H9 (cell line): ENCODE results near the gene NDC1. TPM values are rescaled to one million over a fixed set of nuclear protein-coding genes. Genes with fewer than 3 reads are reported as not detected.

Experiments
- DNase-seq: peaks from one replicate; pipeline ENCODE4 v3.0.0-alpha.2; 2017
- H2AFZ ChIP-seq: one replicate; pipeline ENCODE4 v1.6.1; 2013; ENCODE audit warnings: mild to moderate bottlenecking, low read length, control low read depth, moderate library complexity
- H2AK5ac ChIP-seq: 2 replicates; pipeline ENCODE4 v1.6.1; 2013; ENCODE audit warnings: low read length, control low read depth, mixed read lengths; ENCODE audit not compliant: insufficient read length
- H2BK120ac ChIP-seq: one replicate; pipeline ENCODE4 v1.6.1; 2013; ENCODE audit warnings: low read depth, mild to moderate bottlenecking, low read length, control low read depth, inconsistent platforms; ENCODE audit not compliant: poor library complexity, severe bottlenecking
- H2BK12ac ChIP-seq: 2 replicates; pipeline ENCODE4 v1.6.1; 2013; ENCODE audit warnings: low read length, control low read depth, mixed read lengths, low read depth; ENCODE audit not compliant: insufficient read length
- H2BK15ac ChIP-seq: 2 replicates; pipeline ENCODE4 v1.6.1; 2013; ENCODE audit warnings: low read depth, low read length, control low read depth
- H2BK20ac ChIP-seq: one replicate; pipeline ENCODE4 v1.6.1; 2013; ENCODE audit warnings: low read depth, mild to moderate bottlenecking, low read length, control low read depth, inconsistent platforms; ENCODE audit not compliant: poor library complexity, severe bottlenecking
- H2BK5ac ChIP-seq: 2 replicates; pipeline ENCODE4 v1.6.1; 2013; ENCODE audit warnings: low read length, control low read depth, mixed read lengths; ENCODE audit not compliant: insufficient read length
- H3K14ac ChIP-seq: 2 replicates; pipeline ENCODE4 v1.6.1; 2013; ENCODE audit warnings: low read length, control low read depth; ENCODE audit not compliant: insufficient read depth
- H3K18ac ChIP-seq: 2 replicates; pipeline ENCODE4 v1.6.1; 2013; ENCODE audit warnings: low read depth, mild to moderate bottlenecking, mixed read lengths, low read length, control low read depth; ENCODE audit not compliant: insufficient read length
- H3K23ac ChIP-seq: 2 replicates; pipeline ENCODE4 v1.6.1; 2013; ENCODE audit warnings: low read length, control low read depth, mixed read lengths, low read depth; ENCODE audit not compliant: insufficient read length
- H3K23me2 ChIP-seq: 2 replicates; pipeline ENCODE4 v1.6.1; 2013; ENCODE audit warnings: low read depth, mild to moderate bottlenecking, mixed read lengths, low read length, control low read depth; ENCODE audit not compliant: insufficient read length, poor library complexity, severe bottlenecking
- H3K27ac ChIP-seq: 2 replicates; pipeline ENCODE4 v1.5.1; 2013; ENCODE audit warnings: low read length, control low read depth, mixed read lengths, low read depth; ENCODE audit not compliant: insufficient read length
- H3K27me3 ChIP-seq: 2 replicates; pipeline ENCODE4 v1.6.1; 2013; ENCODE audit warnings: low read length, control low read depth, inconsistent platforms; ENCODE audit not compliant: insufficient read depth
- H3K4ac ChIP-seq: 2 replicates; pipeline ENCODE4 v1.6.1; 2013; ENCODE audit warnings: low read depth, mild to moderate bottlenecking, control low read depth, inconsistent platforms, low read length, moderate library complexity
- H3K4me1 ChIP-seq: 2 replicates; pipeline ENCODE4 v1.6.1; 2013; ENCODE audit warnings: low read length, control low read depth, inconsistent platforms; ENCODE audit not compliant: insufficient read depth
- H3K4me2 ChIP-seq: 2 replicates; pipeline ENCODE4 v1.6.1; 2013; ENCODE audit warnings: low read length, control low read depth, mixed read lengths; ENCODE audit not compliant: insufficient read length, insufficient read depth
- H3K56ac ChIP-seq: 2 replicates; pipeline ENCODE4 v1.6.1; 2013; ENCODE audit warnings: low read depth, mild to moderate bottlenecking, mixed read lengths, low read length, control low read depth; ENCODE audit not compliant: insufficient read length
- H3K79me1 ChIP-seq: 2 replicates; pipeline ENCODE4 v1.6.1; 2013; ENCODE audit warnings: low read depth, mild to moderate bottlenecking, moderate library complexity, low read length, control low read depth, inconsistent platforms; ENCODE audit not compliant: insufficient read depth, poor library complexity, severe bottlenecking
- H3K79me2 ChIP-seq: 2 replicates; pipeline ENCODE4 v1.6.1; 2013; ENCODE audit warnings: low read length, control low read depth, inconsistent platforms; ENCODE audit not compliant: insufficient read depth
- H3K9ac ChIP-seq: 2 replicates; pipeline ENCODE4 v1.6.1; 2013; ENCODE audit warnings: low read length, control low read depth, mixed read lengths; ENCODE audit not compliant: insufficient read length; ENCODE audit errors: extremely low read depth
- H3K9me3 ChIP-seq: one replicate; pipeline ENCODE4 v1.6.1; 2013; ENCODE audit warnings: low read depth, low read length, inconsistent platforms; ENCODE audit not compliant: control insufficient read depth
- H3T11ph ChIP-seq: one replicate; pipeline ENCODE4 v1.6.1; 2013; ENCODE audit warnings: mild to moderate bottlenecking, low read length, control low read depth, inconsistent platforms
- H4K20me1 ChIP-seq: one replicate; pipeline ENCODE4 v1.6.1; 2013; ENCODE audit not compliant: control insufficient read depth, insufficient read length, insufficient read depth
- H4K5ac ChIP-seq: 2 replicates; pipeline ENCODE4 v1.6.1; 2013; ENCODE audit warnings: low read depth, mild to moderate bottlenecking, mixed read lengths, low read length, control low read depth; ENCODE audit not compliant: insufficient read length
- H4K8ac ChIP-seq: replicated peaks from 2 replicates; pipeline ENCODE4 v1.6.1; 2013; ENCODE audit warnings: low read length, control low read depth, mixed read lengths, low read depth; ENCODE audit not compliant: insufficient read length
- H4K91ac ChIP-seq: 2 replicates; pipeline ENCODE4 v1.6.1; 2013; ENCODE audit warnings: low read depth, mild to moderate bottlenecking, moderate library complexity, mixed read lengths, low read length, control low read depth; ENCODE audit not compliant: insufficient read length
- H3K27ac Mint-ChIP-seq, 3 experiments: 2 replicates in 2 of 3; 3 replicates in 1 of 3; pipeline ENCODE4 v1.8.0; 2020 to 2021; ENCODE audit warnings: mixed read lengths in 3 of 3, mild to moderate bottlenecking in 1 of 3, moderate library complexity in 1 of 3
- H3K27me3 Mint-ChIP-seq: 2 replicates; pipeline ENCODE4 v1.8.0; 2021; ENCODE audit warnings: low read depth, mild to moderate bottlenecking, moderate library complexity, mixed read lengths
- H3K36me3 Mint-ChIP-seq, 3 experiments: 2 replicates in 2 of 3; 3 replicates in 1 of 3; pipeline ENCODE4 v1.8.0; 2020 to 2021; ENCODE audit warnings: low read depth in 3 of 3, mixed read lengths in 3 of 3; ENCODE audit not compliant: insufficient read depth in 1 of 3
- H3K4me1 Mint-ChIP-seq, 2 experiments: 2 replicates each; pipeline ENCODE4 v1.8.0; 2020; ENCODE audit warnings: mixed read lengths in 2 of 2
- H3K4me3 Mint-ChIP-seq, 2 experiments: 2 replicates in 1 of 2; 3 replicates in 1 of 2; pipeline ENCODE4 v1.8.0; 2020 to 2021; ENCODE audit warnings: mild to moderate bottlenecking in 2 of 2, mixed read lengths in 2 of 2, moderate library complexity in 1 of 2
- H3K9me3 Mint-ChIP-seq, 2 experiments: 2 replicates in 1 of 2; 3 replicates in 1 of 2; pipeline ENCODE4 v1.8.0; 2020; ENCODE audit warnings: mild to moderate bottlenecking in 2 of 2, mixed read lengths in 2 of 2, moderate library complexity in 1 of 2
- WGBS: extraction: QIAGEN DNeasy Blood & Tissue Kit; methylation state at CpG from one replicate; pipeline ENCODE4 v1.1.7; 2013; ENCODE audit warnings: missing lambda C conversion rate, low lambda C conversion rate, mixed read lengths; ENCODE audit not compliant: insufficient read length; ENCODE audit errors: extremely low coverage; 5-methylcytosine and 5-hydroxymethylcytosine counted together
- total RNA-seq: library from RNA; stranded (reverse); gene quantifications from 2 replicates; pipeline ENCODE4 v1.2.1, GENCODE V29; 2021
- TF ChIP-seq, protein P1 (sequence below): fragments of 200-600 bp; sonication (generic); conservative IDR thresholded peaks from 3 replicates; pipeline ENCODE4 v1.8.0; 2021; ENCODE audit warnings: antibody characterized with exemption, mild to moderate bottlenecking

The NDC1 gene
- total RNA-seq, 1 experiment from 2014 or later: 49.3 TPM

DNA sequence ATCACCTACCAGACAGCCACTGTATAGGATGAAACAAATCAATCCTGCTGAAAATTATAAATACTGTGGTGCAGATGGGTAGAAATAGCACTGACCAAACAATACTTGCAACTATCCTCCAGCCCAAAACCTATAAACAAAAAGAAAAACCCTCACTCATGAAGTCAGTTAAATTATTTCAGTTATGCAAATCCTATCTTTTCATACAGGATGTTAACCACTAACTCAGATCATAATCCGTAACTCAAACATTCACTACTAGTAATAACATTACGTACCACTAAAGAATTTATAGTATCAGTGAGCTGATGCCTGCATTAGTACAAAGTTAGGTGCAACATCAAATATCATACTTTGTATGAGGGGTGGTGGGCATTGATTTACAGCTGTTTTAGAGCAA, 2.6 kb downstream of the NDC1 start:
- WGBS: no CpG with 5 or more reads among the region's 2 CpGs
- Histone ChIP-seq H2AK5ac (no peak overlapping the region), H3K27ac (no peak overlapping the region)

More for the DNA sequence above, 2.6 kb downstream of the NDC1 start:
- Histone ChIP-seq H3K56ac (no peak overlapping the region), H3K9ac (no peak overlapping the region), H3K79me2 (peaks cover 22% of the 10 kb centered on the region; the same call in 1 of the 2 replicates), H3K27me3 (no peaks in the 10 kb centered on the region), H2BK12ac (no peak overlapping the region), H2BK120ac (no peak overlapping the region), H2AFZ (no peak overlapping the region), H2BK15ac (no peak overlapping the region), H3K23ac (no peak overlapping the region), H4K91ac (no peak overlapping the region), H3K14ac (no peak overlapping the region), H3K4me1 (no peaks in the 10 kb centered on the region), H3K4me2 (no peak overlapping the region), H3K79me1 (peaks cover 7% of the 10 kb centered on the region), H3K4ac (no peak overlapping the region), H3K18ac (no peak overlapping the region), H4K5ac (no peak overlapping the region), H2BK20ac (no peak overlapping the region), H3T11ph (no peak overlapping the region), H4K20me1 (no peaks in the 10 kb centered on the region), H3K9me3 (no peaks in the 10 kb centered on the region), H3K23me2 (peaks cover 6% of the 10 kb centered on the region), H2BK5ac (no peak overlapping the region), H4K8ac (no peak overlapping the region)
- Mint-ChIP-seq H3K27me3 (no peaks in the 10 kb centered on the region; the same call in 1 of the 2 replicates), H3K36me3 (peaks cover 14 to 32% (median 27%) of the 10 kb centered on the region in 3 experiments), H3K9me3 (no peaks in the 10 kb centered on the region; a peak in 1 of 5 replicates), H3K27ac (no peak overlapping the region), H3K4me3 (no peak overlapping the region), H3K4me1 (peaks cover 10 to 11% of the 10 kb centered on the region in 2 experiments)
- no peak for DNase-seq
- TF ChIP-seq, protein P1, sequence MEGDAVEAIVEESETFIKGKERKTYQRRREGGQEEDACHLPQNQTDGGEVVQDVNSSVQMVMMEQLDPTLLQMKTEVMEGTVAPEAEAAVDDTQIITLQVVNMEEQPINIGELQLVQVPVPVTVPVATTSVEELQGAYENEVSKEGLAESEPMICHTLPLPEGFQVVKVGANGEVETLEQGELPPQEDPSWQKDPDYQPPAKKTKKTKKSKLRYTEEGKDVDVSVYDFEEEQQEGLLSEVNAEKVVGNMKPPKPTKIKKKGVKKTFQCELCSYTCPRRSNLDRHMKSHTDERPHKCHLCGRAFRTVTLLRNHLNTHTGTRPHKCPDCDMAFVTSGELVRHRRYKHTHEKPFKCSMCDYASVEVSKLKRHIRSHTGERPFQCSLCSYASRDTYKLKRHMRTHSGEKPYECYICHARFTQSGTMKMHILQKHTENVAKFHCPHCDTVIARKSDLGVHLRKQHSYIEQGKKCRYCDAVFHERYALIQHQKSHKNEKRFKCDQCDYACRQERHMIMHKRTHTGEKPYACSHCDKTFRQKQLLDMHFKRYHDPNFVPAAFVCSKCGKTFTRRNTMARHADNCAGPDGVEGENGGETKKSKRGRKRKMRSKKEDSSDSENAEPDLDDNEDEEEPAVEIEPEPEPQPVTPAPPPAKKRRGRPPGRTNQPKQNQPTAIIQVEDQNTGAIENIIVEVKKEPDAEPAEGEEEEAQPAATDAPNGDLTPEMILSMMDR: no peak
